ENCODE data around the gene KCNG2. TPM values are rescaled to one million over a fixed set of nuclear protein-coding genes. Genes with fewer than 3 reads are reported as not detected.

Gene KCNG2
- total RNA-seq, 1 experiment from 2014 or later = not detected

DNA sequence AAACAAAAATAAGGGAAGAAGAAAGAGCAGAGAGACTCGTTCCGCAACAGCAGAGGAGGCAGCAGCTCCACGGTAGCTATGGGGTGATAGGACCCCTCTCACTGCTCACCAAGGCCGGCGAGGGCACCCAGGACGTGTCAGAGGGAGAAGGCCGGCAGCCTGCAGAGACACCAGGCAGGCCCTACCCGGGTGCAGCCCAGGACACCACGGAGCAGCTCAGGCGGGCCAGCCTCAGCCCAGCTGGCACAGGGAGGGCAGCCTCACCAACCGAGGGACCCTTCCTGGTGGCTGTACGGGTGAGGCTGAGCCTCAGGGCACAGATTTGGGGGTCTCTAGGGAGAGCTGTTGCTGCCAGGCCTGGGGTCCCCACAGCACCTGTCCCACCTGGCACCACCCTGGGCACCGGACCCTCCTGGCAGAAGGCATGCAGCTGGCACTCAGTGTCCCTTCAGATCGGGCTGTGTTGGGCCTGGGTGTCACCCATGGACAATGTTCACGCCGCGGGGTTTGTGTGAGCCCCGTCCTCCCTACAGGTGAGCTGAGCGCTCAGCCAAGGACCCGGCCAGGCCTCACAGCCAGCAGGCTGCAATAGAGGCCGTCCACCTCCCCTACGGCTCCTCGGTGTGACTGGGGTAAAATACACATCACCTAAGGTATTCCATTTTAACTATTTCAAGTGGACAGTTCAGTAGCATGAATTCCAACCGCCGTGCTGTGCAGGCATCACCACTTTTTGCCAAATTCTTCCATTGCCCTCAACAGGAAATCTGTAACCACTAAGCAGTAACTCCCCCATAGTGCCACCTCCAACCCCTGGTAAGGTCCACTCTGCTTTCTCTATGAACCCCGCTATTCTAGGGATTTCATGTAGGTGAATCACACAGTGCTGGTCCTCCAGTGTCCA, 21.6 kb downstream of the KCNG2 start:
- DNase-seq (ENCODE audit: low read depth) = no peak

DNA sequence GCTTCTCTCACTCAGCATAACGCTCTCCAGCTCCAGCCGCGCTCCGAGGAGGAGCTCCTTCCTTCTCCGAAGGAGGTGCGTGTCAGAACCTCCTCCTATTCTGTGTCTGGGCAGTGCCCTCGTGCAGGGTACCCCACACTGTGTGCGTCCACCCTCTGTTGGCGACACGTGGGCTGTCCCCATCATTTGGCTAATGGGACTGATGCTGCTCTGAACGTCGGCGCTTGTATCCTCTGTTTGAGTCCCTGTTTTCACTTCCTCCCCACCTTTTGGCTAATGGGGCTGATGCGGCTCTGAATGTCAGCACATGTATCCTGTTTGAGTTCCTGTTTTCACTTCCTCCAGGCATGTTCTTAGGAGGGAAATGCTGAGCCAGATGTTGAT, 22.2 kb downstream of the KCNG2 start:
- no peak for DNase-seq (ENCODE audit: low read depth)

DNA sequence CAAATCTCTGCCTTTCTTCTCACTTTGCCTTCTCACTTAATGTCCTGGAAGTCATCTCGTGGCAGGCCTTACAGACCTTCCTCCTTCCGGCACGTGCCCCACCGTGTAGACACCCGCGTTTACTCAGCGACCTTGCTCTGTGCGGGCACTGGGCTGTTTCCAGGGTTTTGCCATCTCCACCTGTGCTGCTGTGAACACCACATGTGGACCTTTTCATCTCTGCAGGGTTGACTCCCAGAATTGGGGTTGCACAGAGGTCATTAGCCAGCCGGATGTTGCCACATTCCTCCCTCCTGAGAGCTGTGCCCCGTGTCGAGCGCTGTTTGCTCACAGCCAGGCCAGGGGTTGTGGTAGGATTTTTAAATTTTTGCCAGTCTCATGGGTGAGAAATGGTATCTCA, 25.4 kb downstream of the KCNG2 start:
- DNase-seq (ENCODE audit: low read depth) = no peak

DNA sequence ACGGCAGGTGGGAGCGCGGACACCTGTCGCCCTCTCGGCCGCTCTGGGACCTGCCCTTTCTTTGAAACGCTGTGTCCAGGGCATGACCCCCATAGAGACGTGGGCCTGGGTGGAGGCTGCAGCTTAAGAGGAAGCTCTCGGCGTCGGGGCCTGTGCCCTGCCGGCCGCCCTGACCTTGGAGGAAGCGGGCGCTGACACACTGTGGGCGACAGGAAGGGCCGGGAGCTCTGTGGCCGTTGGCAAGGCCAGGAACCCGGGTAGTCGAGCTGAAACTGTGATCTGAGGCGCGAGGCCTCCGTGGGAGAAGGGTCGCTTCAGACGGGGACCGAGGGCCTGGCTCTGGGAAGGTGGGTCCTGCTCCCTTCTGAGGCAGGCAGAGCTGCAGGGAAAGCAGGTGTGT, 28.2 kb downstream of the KCNG2 start:
- DNase-seq (ENCODE audit: low read depth) = no peak

DNA sequence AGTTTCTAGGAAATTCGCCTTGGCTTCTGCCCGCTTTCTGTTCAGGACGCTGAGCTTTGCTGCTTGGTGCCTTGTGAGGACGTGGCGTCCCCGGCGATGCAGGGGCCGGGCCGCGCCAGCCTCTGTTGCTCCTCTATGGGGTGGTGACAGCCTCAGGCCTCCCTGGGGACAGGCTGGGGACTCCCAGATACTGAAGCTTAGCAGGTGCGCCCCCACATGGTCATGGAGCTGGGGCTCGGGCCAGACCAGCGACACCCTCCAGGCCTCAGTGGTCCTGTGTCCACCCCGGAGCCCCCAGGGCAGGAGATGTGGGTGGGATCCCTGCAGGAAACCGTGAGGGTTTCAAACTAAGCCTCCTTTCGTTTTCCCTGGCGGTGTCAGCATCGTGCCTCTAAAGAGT, 29.2 kb downstream of the KCNG2 start:
- no peak for DNase-seq (ENCODE audit: low read depth)

DNA sequence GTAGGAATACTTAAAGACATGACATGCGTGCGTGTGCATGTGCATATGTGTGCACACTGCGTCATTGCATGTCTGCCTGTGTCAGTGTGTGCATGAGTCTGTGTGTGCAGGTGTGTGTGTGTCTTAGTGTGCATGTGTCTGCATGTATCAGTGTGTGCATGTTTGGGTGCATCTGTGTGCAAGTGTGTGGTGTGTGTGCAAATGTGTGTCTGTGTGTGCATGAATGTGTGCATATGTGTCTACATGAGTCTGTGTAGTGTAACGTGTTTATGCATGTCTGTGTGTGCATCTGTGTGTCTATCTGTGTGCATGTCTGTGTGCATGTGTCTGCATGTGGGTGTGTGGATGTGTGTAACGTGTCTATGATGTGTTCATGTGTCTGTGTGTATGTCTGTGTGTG, 30.5 kb downstream of the KCNG2 start:
- no peak for DNase-seq (ENCODE audit: low read depth)

DNA sequence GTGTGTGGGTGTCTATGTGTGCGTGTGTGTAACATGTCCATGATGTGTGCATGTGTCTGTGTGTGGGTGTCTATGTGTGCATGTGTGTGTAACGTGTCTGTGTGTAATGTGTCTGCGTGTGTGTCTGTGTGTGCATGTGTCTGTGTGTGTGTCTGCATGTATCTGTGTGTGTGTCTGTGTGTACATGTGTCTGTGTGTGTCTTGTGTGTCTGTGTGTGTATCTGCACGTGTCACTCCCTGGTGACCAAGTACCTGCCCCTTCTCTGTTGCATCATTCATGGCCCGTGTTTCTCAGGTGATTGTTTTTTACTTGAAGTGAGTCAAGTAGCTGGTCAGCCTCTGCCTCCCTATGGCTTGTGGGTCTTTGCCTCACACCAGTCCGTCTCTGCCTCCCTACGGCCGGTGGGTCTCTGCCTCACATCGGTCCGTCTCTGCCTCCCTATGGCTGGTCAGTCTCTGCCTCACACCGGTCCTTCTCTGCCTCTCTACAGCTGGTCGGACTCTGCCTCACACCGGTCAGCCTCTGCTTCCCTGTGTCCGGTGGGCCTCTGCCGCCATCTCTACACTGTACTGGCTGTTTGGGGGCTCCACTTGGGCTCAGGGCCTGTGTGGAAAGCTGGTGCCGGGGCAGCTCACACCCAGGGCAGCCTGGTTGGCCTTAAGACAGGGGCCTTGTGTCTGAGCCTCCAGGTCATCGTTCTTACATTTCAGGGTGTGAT, 31.6 kb downstream of the KCNG2 start:
- DNase-seq (ENCODE audit: low read depth) = no peak

DNA sequence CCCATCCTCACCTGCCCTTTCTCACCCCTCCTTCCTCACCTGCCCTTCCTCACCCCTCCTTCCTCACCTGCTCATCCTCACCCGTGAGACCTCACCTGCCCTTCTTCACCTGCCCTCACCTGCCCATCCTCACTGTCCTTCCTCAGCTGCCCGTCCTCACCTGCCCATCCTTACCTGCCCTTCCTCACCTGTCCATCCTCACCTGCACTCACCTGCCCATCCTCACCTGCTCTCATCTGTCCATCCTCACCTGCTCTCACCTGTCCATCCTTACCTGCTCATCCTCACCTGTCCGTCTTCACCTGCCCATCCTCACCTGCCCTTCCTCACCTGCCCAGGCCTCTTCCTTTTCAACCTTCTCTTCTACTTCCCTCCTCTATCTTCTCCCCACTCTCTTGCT, 34.4 kb downstream of the KCNG2 start:
- DNase-seq (ENCODE audit: low read depth) = no peak

DNA sequence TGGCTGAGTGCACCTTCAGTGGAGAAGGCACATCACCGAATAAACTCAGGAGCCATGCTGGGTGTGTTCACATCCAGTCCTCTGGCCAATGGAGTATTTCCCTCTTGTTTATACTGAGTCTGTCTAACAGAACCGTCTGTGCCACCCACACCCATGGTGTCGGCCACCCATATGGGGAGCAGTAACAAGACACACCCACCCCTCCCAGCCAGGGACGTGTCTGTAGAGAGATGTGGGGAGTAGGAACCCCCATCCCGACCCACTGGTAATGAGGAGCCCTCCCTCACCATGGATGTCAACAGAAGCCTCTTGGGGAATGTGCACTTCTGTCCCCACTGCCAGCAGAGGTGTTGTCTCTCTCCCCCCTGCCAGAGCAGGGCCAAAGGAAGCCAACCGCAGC, 37.1 kb downstream of the KCNG2 start:
- no peak for DNase-seq (ENCODE audit: low read depth)

DNA sequence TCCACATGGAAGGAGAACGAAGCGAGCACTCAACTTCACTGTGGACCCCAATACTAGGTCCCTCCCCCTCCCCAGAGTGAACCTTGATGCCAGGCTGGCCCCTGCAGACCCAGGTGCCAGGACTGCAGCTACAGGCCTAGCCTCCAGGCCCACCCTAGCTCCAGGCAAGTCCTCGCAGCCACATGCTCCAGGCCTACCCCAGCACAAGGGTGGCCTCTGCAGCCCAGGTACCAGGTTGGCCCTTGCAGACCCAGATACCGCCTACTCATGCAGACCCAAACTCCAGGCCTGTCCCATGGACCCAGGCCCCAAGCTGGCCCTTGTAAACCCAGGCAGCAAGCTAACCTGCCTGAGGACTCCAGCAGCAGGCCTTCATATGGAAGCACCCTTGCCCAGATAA, 44.2 kb downstream of the KCNG2 start:
- no peak for DNase-seq (ENCODE audit: low read depth)

DNA sequence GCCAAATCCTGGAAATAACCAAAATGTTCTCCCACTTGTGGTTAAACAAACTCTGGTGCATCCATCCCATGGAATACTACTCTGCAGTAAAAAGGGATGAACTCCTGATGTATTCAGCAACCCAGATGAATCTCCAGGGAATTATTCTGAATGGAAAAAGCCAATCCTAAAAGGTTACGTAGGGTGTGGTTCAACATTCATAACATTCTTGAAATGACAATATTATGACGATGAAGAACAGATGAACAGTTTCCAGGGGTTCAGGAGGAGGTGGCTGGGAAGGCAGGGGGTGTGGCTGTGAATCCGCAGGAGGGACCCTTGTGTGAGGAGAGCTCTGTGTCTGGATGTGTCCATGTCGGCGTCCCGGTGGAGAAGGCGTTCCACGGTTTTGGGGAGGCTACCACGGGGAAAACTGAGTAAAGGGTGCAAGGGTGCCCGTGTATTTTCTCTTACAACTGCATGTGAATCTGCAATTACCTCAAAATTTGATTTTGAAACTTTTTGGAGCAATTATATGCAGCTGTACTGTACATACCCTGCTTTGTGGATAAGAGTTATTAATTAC, 47.3 kb downstream of the KCNG2 start:
- no peak for DNase-seq (ENCODE audit: low read depth)

DNA sequence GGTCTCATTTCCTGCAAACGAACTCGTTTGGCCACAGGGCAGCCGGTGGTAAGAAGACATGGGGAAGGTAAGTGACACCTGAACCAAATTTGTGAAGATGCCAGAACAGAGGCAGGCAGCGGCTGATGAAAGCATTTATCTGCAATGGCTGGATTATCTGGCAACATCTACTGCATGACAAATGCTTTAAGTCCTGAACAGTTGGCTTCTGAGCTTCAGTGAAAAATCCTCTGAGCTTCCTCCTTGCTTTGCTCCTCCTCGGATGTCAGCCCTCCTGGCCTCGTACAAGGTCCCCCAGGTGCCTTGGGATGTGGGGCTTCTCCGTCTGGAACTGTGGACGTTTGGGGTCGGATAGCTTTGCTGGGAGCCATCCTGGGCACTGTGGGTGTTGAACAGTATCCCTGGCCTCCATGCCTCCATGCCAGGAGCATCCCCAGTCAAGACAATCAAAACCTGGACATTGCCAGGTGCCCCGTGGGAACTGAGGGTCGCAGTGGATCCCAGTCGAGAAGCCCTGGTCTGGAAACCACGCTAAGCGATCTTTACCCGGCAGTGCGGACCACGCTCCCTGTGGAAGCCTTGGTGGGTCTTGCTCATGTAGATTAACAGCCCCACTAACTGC, 49.3 kb downstream of the KCNG2 start:
- no peak for DNase-seq (ENCODE audit: low read depth)

DNA sequence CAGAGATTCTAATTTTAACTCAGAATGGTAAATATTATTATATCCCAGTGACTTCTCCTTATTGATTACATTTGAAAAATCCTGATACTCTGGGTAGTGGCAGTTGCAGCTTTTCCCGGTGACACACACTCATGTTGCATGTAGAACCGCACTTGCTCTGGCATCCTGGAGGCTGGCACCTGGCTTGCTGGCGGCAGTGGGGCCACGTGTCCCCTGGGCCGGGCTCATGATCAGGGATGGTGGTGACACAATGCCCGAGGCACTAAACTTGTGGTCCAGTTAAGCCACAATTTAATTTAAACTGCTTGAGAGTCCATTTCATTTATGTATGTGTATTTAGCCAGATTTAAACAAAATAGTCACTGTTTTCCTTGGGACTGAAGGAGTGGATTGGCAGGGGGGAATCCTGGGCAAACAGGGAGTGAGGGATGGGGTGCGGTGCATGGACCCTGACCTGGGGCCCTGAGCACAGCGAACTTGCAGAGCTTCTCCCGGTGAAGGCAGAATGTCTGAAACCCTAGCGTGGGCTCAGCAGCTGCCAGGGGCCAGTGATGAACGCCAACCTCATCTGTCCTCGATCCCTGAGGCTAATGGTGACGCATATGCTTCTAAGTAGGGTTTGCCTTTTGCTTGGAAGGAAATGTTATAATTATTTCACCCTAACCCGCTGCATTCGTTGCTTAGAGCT, 50.0 kb downstream of the KCNG2 start:
- DNase-seq (ENCODE audit: low read depth) = peak; percentile 67

DNA sequence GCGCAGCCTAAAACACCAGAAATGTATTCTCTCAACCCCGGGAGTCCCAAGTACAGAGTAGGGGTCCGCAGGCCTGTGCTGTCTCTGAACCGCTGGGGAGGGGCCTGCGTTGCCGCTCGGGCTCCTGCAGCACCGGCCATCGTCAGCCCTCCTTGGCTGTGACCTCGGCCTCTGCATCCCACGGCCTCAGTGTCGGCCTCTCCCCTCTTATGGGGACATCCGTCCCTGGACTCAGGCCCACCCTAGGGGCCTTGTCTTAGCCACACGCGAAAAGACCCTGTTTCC, 50.5 kb downstream of the KCNG2 start:
- no peak for DNase-seq (ENCODE audit: low read depth)

DNA sequence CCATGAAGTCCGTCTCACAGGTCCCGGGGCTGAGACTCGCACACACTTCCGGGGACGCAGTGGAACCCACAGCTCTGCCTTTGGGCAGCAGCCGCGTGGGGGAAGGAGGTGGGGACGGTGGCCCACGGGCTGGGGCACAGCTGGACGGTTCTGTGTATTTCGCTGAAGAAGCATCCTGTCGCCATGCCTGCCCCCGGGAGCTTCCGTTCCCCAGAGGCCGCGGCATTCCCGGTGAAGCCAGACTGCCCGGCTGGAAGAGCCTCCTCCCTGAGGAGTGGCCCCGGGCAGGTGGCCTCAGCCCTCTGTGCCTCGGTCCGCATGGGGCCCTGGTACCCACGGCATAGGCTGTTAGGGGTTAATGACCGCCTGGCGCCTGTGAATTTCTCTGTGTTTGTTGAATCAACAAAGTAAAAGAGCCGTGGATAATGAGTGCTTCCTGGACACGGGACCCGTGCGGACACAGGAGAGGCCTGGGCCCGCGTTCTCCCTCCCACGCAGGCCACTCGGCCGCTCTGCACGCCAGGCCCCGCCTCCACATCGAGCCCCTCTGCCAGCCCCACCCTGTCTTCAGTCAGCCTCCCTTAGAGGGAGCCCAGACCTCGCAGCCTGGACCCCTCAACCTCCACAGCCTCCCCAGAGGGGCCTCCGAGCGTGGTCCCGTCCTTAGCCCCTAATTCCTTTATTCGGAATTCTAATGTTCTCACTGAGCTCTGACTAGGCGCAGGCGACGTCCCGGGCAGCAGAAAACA, 51.0 kb downstream of the KCNG2 start:
- DNase-seq (ENCODE audit: low read depth) = peak; percentile 7

DNA sequence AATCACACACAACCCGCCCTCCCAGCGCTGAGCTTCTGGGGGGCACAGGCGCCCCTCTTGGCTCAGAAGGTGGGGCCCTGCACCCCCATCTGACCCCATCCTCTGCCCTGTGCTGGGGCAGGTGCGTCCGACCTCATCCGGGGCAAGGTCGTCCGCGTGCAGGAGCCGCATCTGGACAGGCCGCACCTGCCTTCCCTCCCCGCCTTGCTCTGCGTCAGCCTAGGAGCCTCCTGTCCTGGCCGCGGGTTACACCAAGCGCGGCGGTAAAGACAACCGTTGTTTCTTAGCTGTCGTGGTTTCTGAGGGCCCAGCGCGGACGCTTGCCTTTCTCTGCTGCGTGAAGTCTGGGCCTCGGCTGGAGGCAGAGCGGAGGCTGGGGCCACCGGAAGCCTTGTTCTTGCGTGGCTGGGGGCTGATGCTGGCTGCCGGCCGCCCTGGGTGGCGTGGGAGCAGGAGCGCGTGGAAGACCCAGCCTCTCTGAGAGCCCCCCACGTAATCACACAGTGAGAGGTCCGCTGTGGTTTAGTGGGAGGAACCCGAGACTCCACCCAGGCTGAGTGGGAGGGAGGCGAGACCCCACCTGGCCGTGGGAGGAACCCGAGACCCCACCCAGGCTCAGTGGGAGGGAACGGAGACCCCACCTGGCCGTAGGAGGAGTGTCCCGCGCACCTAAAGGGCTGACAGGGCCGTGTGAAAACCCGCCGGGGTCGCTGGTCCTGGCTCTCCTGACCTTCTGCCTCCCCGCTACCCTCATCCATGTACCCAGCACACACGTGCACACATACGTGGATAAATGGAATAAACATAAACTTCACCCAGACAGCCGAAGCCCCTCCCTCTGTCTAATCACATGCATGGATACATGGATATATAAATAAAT, 51.8 kb downstream of the KCNG2 start:
- no peak for DNase-seq (ENCODE audit: low read depth)

DNA sequence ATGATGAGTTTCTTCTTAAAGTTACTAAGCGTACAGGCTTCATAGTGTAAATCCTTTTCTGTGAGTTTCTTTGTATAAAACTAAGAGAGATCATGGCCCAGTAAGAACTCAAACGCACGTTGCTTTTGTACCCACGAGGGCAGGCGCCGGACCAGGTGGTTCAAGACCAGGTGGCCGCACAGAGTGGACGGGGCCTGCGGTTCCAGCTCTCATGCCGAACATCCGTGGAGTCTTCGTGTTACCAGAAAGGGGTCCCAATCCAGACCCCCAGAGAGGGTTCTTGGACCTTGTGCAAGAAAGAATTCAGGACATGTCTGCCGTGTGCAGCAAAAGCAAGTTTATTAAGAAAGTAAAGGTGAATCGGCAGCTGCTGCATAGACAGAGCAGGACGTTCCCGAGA, 53.0 kb downstream of the KCNG2 start:
- no peak for DNase-seq (ENCODE audit: low read depth)

DNA sequence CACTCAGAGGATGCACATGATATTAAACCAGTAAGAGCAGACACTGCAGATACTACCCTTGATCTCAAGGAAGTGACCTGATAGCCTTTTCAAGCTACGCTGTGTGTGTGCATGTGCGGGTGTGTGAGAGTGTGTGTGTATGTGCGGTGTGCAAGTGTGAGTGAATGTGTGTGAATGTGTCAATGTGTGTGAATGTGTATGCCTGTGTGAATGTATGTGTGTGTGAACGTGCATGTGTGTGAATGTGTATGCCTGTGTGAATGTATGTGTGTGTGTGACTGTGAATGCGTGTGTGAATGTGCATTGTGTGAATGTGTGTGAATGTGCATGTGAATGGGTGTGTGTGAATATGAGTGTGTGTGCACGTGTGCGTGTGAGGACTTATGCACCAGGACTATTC, 53.8 kb downstream of the KCNG2 start:
- no peak for DNase-seq (ENCODE audit: low read depth)

DNA sequence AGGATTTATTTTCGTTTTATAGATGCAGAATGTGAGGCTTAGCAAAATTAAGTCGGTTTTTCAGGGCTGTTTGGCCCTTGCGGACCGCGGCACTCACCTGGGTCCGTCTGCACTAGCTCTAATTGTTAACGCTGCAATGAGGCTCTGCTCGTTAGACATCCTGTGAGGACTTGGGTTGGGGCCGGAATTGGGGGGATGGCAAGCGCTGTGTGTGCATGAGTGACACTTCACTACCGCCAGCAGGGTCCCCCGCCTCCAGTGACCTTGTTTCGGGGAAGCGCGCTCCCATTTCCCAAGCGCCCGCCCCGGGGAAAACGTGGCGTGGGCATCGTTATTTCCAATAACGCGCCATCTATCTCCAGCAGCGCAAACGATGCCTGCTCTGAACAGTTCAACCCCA, 54.2 kb downstream of the KCNG2 start:
- no peak for DNase-seq (ENCODE audit: low read depth)

DNA sequence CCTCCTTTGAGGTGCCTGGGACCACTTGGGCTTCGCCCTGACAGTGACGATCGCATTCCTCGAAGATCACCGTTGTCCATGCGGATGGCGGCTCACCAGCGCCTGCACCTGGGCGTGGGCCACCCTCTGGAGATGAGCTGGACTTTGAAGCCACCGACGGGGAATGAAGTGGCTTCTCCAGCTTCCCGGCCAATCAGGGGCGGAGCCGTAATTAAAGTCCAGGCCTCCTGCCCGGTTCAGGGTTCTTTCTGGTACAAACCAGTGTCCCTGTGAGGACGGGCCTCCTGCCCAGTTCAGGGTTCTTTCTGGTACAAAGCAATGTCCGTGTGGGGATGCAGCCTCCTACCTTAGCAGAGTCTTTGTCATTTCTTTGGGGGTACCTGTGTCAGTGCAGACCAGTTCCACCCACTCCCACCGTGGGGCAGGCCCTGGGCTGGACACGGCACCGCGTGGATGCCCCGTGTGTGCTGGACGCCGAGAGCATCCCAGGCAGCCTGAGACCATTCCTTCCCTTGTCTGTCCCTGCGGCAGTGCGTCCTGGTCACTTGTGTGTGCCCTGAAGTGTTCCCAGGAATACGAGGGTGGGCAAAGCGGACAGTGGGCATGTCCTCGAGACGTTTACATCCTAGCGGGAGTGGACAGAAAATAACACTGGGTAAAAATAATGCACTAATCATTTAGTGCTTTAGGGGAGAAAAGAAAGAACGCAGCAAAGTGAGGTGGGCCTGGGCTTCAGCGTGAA, 55.0 kb downstream of the KCNG2 start:
- no peak for DNase-seq (ENCODE audit: low read depth)
